ENCODE results near the gene POLN.

POLN gene

DNA sequence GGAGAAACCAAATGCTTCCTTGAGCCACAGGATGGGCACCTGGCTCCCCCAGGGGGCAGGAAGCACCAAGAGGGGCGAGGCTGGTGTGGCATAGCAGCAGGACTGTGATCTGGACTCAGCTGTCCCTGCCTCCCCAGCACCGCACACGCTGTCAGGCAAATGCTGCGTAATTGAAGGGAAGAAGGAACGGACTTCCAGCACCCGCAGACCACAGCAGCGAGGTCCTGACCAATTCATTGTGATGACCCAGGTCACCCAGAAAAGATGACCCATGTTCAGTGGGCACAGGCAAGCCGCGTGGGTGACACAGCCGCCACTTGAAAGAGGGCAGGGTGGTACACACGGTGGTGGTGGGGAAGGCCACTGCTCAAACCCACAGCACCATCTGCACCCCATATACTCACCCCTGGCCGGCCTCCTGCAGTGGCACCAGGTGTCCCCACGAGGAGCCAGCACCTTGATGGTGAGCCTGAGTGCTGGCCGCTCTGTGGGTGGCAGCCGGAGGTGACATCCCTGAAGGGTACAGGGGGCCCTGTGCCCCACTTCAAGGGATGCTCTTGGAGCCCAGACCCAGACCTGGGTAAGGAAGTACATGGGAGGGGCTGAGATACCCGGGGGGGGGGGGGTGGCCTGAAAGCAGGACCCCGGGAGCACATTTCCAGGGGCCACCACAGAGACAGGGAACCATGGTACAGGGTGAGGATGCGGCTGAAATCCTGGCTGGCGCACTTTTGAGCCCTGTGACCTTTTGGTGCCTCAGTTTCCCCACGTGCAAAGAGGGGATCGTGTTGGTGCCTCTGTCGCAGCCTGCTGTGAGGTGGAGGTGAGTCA is 171.3 kb downstream of the POLN start:
- no peak for DNase-seq (ENCODE audit: low read depth in 2 of 2)

DNA sequence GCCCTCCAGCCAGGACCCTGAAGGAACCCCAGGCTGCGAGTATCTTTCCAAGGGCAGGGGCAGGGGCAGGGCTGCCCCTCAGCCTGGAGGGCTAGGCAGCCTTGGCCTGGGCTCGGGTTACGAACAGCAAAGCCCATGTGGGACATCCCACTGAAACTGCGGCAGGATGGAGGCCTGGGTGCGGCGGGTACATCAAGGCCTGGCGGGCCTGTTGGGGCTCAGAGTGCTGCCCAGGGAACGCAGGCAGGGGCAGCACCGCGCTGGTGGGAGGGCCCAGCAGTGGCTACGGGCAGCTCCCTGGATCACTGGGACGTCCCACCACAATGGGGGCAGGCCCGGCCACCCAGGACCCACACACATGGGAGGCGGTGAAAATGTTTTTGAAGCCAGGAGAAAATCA is 171.9 kb downstream of the POLN start:
- no peak for DNase-seq (ENCODE audit: low read depth in 2 of 2)

DNA sequence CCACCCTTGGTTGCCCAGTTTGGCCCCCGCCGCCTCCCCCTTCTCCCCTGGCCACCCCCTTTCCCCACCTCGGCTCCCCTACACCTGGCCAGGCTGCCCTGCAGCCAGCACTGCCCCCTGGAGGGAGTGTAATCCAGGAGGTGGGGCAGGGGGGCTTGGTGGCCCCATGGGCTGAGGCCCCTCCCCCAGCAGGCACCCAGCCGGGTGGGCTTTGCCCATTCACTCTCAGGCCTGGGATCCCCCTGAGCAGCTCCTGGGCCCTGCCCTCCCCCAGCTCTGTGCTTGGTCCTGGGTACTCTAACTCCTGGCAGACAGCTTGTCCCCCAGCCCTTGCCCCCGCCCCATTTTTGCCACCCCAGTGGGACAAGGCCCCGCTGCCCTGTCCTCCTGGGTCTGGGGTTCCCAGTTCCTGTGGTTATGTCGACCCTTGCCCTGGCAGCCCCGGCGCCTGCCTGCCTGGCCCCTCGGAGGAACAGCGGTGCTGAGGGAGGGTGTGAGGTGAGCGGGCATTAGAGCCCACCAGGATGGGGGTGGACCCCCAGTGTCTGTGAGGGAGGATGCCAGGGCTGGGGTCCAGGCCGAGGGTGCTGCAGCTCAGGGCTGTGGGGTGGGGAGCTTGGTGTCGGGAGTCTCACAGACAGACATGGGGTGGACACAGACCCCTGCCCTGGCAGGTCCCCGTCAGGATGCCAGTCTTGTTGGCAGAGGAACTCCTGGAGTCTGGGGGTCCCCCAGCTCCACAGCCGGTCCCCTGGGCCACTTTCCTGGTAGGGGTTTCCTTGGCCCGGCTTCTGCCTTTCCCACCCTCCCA is 172.6 kb downstream of the POLN start:
- no peak for DNase-seq (ENCODE audit: low read depth in 2 of 2)

DNA sequence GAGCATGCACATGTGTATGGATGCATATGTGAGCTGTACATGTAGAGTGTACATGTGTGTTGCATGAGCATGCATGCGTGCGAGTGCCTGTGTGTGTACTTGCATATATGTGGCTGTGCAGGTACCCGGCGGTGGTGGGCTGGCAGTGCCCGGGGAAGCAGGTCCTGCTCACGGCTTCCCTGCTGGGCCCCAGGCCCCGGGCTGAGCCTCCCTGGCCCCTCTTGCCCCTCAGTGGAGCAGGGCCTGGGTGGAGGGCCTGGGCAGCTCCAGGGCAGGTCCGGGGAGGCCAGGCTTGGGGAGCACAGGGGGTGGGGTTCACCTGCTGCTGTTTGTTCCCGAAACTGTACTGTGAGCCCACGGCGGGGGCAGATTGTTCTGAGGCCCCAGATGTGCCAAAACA is 173.4 kb downstream of the POLN start:
- no peak for DNase-seq (ENCODE audit: low read depth in 2 of 2)

DNA sequence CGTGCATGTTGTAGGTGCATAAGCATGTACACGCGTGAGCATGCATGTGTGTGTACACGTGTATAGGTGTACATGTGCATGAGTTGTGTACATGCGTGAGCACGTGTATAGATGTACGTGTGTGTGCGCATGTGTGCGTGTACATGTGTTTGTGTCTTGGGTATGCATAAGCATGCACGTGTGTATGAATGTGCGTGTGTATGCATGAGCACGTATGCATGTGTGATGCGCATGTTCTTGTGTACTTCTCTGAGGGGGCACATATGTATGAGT is 173.8 kb downstream of the POLN start:
- DNase-seq (ENCODE audit: low read depth in 2 of 2) = no peak

DNA sequence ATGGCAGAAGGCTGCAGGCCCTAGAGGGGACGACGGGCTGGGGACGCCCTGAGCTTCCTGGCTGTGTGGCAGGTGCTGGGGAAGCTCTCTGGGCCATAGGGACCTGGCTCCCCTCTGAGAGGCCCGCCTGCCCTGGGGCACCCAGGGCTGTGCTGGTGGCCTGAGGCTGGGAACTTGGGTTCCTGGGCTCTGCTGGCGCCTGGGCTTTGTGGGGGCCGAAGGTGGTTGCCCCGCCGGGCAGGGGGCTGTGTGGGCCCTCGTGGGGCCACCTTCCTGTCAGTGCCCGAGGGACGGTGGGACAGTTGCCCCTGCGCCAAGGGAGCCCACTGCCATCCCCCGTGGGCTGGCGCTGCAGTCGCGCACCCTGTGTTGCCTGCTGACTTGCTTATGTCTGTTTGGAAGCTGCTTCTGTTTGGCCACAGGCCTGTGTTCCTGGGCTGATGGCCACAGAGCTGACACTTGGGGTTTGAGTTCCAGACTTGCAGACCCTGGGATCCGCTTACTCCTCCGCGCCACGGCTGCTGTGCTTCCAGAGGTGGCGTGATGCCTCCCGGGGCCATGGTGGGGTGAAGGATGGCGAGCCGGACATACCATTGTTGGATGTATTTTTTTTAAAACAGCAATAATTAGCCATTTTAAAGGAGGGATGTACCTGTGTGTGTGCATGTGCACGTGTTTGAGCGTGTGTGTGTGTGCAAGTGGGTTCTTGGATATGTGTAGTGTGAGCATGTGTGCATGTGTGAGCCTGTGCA is 174.3 kb downstream of the POLN start:
- no peak for DNase-seq (ENCODE audit: low read depth in 2 of 2)

DNA sequence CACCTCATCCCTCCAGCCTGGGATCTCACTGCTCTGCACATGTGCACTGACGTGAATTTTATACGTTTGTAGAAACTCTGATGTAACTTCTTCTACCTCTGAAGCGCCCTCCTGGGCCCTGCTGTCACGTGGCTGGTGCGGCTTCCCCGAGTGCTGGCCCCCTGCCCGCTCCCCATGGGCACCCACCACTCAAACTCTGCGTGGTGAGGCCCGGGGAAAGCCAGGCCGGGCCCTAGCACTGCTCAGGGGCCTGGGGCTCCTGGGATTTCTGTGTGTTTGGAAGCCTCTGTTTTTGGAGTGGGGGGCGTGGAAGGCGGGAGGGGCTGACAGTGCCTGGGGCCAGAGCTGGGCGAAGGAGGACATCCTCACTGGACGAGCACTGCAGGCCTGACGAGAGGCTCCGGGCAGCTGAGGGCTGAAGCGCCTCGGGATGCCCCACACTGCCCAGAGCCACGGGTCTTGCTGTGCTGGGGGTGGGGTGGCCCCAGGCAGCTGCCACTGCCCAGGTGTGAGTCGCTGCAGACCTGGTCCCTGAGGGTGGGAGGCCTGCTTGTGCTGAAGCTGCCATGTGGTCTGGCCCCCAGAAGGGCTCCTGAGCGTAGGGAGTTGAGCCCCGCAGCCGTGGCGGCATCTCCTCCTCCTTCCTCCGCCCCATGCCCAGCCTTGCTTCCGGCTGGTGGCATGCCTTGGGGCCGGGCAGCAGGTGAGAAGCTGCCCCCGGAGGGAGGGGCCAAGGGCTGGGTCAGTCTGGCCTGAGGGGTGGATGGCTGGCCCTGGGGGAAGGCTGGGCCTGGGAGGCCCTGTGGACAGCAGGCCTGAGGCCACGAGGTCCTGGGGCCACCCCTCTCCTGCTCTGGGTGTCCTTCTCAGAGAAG is 175.1 kb downstream of the POLN start:
- no peak for DNase-seq (ENCODE audit: low read depth in 2 of 2)

DNA sequence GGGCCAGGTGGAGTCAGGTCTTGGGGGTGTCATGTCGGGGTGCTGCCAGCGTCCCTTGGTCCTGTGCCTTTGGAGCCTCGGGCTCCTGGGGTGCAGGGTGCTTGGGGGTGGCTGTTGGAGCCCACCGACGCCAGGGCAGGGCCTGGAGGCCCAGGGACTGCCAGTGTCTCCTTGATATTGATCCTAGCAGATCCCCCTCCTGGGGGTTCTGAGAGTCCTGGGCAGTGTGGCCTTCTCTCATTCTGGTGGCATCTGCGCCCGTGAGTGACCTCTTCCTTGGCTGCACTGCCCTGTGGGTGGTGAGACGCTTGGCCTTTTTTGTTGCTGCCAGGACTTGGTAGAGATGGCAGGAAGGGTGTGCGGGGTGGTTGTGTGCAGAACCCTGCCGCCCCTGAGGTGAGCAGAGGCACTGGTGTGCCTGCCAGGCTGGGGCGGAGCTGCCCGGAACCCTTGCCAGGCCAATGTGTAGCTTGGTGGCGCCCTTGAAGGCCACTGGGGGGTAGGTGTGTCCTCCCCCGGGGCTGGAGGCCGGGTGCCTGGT is 175.8 kb downstream of the POLN start:
- DNase-seq (ENCODE audit: low read depth in 2 of 2) = no peak

DNA sequence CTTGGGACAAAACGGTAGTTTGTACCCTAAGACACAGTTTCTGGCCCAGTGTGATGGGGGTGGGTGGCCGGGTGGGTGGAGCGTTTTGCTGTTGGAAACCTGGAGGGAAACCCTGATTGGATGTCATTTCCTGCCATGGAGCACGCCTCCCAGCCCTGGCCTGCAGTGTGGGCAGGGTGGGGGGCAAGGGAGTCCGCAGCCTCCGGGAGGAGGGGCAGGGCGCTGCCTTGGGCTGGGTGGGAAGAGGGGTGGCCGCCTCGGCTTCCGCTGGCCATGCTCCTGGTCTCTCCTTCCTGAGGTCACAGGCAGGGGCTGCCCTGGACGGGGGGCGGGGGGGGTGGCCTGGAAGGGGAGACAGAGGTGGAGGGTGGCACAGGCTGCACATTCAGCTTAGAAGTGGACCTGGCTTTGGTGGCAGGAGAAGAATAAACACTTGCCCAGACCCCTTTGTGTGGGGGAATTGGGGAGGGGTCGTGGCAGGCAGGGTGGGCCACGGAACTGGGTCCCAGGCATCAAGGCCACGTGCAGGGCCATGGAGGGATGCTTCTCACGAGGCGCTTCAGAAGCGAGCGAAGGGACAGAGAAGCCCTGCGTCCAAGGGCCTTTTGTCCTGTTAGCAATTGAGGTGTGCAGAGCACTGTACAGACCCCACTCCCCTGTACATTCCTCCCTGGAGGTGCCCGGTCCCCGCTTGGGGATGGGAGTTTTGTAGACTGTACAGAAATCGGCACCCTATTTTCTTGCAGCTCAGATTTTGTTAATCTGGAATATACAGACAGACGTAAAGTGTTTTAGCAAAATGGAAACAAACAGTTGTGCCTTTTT is 176.6 kb downstream of the POLN start:
- no peak for DNase-seq (ENCODE audit: low read depth in 2 of 2)

DNA sequence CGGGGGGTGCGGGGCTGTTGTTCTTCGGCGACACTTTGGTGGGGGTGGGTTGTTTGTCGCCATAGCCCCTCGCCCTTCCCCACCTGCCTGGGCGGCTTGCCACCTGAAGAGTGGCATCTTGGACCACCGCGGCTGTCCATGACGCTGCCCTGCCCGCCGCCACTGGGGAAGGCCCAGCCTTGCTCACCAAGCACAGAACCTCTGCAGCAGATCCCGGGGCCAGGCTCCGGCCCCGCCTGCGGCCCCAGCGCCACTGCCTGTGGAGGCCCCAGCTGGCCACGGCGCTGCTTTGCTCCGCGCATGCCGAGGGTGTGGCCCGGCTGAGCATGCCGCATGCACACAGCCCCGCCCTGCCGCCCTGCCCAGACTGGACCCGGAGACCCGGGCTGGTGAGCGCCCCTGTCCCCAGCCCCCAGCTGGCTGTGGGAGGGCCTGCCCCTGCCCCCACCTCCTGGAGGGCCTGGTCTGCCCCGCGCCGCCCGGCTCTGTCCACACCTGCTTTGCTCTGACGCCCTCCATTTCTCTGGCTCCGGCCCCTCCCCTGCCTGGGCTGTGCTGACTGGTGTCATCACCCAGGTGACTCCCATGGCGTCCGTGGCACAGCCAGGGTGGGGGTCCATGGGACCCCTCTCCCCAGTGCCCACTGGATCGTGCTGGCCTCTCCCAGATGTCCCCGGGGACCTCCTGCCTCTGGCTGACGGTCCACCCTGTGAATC is 177.5 kb downstream of the POLN start:
- no peak for DNase-seq (ENCODE audit: low read depth in 2 of 2)

DNA sequence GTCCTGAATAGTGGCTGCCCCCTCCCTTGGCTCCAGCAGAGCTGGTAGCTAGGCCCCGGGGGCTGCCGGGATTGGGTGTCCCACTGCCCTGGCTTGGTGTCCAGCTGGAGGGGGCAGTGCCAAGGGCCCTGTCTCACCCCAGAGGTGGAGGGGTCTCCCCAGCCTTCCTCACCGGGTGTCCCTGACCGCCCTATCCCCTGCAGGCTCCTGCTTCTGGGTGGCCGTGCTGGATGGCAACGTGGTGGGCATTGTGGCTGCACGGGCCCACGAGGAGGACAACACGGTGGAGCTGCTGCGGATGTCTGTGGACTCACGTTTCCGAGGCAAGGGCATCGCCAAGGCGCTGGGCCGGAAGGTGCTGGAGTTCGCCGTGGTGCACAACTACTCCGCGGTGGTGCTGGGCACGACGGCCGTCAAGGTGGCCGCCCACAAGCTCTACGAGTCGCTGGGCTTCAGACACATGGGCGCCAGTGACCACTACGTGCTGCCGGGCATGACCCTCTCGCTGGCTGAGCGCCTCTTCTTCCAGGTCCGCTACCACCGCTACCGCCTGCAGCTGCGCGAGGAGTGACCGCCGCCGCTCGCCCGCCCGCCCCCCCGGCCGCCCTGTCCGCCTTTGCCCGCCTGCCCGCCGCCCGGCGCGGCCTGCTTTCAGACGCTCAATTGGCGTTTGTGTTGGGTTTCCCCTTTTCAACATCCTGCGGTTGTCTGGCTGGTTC is 178.2 kb downstream of the POLN start:
- no peak for DNase-seq (ENCODE audit: low read depth in 2 of 2)

DNA sequence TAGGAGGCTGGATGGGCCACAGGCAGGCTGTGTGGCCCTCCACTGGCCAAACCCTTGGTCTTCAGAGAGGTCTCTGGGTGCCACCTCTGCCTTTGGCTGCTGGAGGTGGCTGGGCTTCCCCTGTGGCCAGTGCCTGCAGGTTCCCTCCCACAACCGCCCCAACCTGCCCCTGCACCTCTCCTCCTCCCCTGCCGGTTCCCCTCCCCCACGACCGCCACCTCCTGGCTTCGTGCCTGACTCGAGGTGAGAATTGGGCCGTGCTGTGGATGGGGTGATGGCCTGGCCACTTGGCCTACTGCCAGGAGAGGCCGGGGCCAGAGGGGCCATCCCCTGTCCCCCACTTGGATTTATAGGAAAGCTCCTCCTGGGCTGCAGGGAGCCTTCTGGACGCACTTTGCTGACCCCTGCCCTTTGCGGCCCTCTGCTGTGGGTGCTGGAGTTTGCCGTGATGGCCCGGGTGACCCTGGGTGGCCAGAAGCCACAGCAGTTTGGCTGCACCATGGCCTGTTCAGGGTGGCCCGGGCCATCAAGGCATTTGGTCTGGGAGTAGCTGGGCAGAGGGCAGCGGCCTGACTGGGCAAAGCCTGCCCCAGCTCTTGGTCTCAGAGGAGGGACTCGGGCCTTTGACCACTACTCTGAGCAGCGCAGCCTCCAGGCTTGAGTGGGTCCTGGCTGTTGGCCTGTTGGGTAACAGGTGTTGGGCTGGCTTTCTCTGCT is 179.0 kb downstream of the POLN start:
- no peak for DNase-seq (ENCODE audit: low read depth in 2 of 2)

DNA sequence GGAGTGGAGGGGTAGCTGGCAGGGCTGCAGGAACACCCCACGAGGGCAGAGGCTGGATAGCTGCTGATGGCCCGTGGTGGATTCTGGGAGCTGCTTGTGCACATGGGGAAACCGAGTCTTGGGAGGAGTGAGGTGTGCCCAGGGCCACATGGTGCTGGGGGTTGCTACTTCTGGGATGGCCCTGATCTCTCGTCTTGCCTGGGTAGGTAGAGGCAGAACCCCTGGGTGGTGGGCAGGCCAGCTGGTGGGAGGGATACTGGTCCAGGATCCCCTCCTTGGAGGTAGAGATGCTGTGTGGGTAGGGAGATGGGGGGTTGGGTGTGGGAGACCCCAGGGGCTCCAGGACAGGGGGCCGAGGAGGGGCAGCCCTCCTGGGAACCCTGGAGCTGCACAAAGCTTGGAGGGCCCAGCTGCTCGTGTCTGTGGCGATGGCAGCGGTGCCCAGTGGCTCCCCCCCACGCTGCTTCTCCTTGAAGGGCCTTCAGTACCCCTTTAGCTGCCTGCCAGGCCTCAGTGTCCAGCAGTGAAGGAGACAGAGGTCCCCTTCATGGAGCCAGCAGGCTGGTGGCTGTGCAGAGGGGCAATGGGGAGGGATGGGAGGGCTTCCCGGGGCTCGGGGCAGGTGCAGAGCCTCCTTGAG is 179.6 kb downstream of the POLN start:
- DNase-seq (ENCODE audit: low read depth in 2 of 2) = no peak

DNA sequence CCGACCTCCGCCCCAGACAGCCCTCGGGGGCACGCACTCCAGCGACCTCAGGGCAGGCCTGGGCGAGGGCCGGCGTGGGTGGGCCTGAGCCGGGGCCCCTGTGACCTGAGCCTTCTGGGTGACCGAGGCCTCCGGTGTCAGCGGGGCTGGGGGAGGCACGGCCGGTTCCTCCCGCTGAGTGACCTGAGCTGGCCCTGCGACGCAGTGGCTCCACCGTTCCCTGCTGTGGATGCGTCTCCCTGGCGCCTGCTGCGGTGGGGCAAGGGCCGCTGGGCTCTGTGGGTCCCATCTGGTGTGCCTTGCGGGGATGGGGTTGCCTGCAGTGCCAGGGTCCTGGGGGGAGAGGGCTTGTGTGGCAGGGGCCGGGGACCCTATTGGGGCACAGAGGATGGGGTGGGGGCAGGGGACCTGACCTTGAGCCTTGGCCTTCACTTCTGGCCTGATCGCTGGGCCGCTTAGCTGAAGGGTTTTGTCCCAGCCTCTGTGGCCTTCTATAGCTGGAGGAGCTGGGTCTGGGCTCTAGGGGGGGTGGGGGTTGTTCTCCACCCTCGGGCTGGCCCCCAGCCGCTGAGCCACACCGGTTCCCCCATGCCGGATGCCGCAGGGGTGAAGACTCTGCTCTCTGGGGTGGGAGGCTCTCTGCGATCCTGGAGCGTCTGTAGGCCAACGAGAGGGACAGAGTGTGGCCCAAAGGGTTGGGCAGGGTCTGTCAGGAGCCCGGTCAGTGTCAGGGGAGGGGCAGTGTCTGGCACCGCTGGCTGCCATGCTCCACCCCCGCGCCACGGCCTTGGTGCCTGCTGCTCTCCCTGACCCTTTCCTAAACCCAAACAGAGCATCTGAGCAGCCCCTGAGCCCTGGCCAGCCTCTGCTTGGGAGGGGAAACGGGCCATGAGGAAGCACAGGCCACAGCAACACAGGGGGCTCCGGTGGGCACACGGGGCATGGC is 180.5 kb downstream of the POLN start:
- no peak for DNase-seq (ENCODE audit: low read depth in 2 of 2)

DNA sequence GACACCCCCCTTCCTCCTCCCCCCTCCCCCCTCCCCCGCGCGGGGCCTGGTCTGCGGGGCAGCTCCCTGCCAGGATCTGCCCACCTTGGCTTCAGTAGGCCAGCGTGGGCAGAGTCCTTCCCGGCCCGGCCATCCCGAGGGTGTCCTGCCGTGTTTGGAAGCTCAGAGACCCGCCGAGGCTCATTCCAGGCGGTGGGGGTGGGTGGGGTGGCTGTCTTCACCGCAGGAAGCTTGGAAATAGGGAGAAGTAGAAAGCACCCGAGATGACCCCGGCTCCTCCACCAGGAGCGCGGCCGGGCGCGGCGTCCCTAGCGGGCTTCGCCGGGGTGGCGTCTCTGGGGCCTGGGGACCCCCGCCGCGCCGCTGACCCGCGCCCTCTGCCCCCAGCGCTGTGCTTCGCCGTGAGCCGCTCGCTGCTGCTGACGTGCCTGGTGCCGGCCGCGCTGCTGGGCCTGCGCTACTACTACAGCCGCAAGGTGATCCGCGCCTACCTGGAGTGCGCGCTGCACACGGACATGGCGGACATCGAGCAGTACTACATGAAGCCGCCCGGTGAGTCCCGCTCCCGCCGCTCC is 181.2 kb downstream of the POLN start:
- no peak for DNase-seq (ENCODE audit: low read depth in 2 of 2)
